GM12873 (cell line): ENCODE measurements around the gene FUBP3.

ENCODE experiments used
- CTCF ChIP-seq: IDR thresholded peaks from 2 replicates; pipeline ENCODE4 v1.5.1; 2012; ENCODE audit warnings: low read depth, mild to moderate bottlenecking, moderate library complexity, low read length, control low read depth; ENCODE audit not compliant: insufficient read depth; ENCODE audit errors: missing control alignments

Gene FUBP3

GRCh38 chr9:130626249-130626996 lies 47.0 kb downstream of the FUBP3 start:
- TF ChIP-seq CTCF: peak; percentile 14

- no peak for TF ChIP-seq CTCF
These were observed 47.7 kb downstream of the FUBP3 start for GRCh38 chr9:130627051-130627450.

GRCh38 chr9:130627896-130628792 lies 48.8 kb downstream of the FUBP3 start:
- no peak for TF ChIP-seq CTCF

GRCh38 chr9:130629443-130630070 lies 50.2 kb downstream of the FUBP3 start:
- no peak for TF ChIP-seq CTCF

GRCh38 chr9:130630071-130630450 lies 50.7 kb downstream of the FUBP3 start:
- no peak for TF ChIP-seq CTCF

GRCh38 chr9:130630506-130631330 lies 51.3 kb downstream of the FUBP3 start:
- TF ChIP-seq CTCF: no peak
